GM21515 (cell line): ENCODE results near the gene CELSR1.
"Not testable (repeated sequence)": the region's sequence is repeated elsewhere in the genome, so short reads cannot be mapped to it uniquely, and the experiment has no call there.

Source experiments
- ATAC-seq: cut with Tn5 transposase; IDR thresholded peaks from one replicate; pipeline ENCODE4 v1.9.1; 2021; ENCODE audit not compliant: unreplicated experiment

The CELSR1 gene

DNA sequence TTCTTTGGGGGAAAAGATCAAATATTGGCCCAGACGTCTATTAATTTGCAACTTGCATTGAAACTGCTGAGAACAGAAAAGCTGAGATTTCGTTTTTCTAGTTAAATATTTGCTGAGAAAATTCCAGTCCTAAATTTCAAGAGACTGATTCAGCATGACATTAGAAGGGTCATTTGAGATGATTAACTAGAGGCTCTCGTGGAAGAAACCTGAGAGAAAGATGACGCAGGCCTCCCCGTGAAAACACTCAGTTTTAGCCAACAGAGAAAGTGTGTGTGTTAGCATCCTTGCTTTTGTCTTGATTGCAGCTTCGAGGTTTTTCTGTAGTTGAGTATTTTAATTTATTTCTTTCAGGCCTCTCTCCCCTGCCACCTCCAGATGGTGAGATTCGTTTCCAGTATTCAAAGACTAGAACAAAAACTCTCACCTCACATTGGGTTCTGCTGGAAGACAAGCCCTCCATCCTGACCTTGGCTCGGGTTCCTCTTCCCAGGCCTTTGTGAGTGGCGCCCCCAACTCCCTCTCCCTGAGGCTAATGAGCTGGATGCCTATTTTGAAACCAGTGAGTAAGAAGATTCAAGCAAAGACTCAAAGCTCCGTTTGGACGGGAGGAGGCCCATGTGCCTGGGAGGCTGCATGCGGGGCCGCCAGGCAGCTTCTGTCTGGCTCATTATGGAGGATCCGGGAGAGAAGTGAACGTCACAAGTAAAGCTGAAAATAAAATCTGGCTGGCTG lies 52.4 kb downstream of the CELSR1 start:
- ATAC-seq: no peak

DNA sequence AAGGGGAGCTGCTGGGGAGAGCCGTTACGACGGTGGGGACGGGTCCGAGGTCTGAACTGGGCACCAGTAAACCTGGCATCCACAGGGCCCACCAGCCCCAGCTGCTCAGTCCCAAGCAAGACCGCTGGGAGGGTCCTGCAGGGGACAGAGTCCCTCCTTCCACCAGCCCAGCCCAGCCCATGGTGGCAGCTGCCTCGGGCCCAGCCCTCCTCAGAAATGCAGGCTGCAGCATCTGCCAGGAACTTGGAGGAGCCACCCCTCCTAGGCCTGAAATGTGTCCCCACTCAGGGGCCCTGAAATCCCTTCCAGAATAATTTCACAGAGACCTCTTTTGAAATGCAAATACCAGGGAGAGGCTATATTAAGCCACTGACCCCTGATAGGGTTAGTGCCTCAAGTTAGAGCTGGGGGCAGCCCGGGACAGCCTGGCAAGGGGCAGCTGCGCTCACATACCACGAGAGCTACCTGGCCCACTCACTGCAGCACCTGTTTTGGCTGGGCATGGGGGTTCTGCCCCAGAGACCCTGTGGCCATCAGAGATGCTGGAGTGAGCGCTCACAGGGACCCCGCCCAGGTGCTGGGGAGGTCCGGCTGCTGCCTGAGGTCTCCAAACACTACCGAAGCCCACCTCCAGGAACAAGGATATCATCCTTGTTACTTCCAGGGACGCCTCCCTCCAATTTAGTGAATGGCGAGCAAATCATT lies 53.1 kb downstream of the CELSR1 start:
- ATAC-seq: no peak

DNA sequence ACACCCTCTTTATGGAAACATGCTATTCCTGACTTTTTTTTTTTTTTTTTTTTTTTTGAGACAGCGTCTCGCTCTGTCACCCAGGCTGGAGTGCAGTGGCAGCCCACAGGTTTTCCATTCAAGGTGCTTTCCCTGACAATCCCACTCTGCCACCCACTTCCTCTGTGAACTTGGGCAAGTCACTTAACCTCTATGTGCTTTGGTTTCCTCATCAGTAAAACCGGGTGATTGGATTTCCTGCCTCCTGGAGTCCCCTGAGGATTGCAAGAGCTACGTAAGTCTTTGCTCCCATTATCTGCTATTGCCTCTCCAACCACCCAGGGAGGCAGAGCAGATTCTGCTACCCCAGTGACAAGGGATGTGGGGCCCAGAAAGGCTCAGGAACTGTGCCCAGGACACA lies 54.1 kb downstream of the CELSR1 start:
- ATAC-seq: no peak

DNA sequence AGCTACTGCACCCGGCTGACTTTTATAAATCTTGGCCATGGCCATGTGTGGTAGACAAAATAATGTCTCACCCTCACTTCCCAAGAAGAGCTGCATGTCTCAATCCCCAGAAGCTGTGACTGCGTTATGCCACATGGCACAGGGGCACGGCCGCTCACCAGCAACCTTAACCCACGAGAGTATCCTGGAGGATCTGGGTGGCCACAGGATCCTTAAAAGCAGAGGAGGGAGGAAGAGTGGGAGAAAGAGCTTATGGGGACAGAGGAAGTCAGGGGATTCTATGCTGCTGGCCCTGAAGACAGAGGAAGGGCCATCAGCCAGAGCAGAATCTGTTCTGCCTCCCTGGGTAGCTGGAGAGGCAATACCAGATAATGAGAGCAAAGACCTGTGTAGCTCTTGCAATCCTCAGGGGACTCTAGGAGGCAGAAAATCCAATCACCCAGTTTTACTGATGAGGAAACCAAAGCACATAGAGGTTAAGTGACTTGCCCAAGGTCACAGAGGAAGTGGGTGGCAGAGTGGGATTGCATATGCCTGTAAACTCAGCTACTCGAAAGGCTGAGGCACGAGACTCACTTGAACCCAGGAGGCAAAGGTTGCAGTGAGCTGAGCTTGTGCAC lies 55.3 kb downstream of the CELSR1 start:
- ATAC-seq: no peak

DNA sequence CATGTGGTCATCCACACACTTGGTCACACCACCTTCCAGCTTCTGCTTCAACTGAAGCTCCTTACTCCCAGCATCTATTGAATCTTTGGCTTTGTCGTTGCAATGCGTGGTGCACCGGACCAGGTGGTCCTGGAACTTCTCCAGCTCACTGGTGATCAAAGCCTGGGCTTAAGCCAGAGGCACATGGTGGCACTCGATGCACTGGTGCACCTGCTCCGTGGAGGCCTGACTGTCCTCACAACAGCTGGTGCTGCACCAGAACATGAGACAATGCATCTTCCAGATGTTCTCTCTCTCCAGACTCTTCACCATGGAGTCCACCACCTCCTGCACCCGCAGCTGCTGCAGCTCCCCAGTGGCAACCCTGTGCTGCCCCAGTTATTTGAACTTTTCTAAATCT lies 56.0 kb downstream of the CELSR1 start:
- no peak for ATAC-seq

DNA sequence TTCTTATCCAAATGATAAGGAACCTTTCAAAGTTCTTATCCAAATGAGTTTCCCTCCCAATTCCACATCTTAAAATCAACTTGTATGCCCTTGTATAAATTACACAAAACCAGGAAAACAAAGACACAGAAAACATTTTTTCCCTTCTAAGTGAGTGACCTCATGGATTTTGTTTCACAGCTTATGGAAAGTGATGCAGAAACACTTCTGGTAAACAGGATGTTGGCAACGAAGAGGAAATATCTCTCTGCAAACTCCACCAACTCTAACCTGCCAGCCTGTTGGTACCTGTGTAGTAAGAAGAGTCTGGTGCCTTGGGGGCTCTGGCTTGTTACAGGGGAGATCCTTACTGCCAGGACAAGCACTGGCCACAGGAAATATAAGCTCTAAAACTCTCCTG lies 57.0 kb downstream of the CELSR1 start:
- ATAC-seq: no peak

DNA sequence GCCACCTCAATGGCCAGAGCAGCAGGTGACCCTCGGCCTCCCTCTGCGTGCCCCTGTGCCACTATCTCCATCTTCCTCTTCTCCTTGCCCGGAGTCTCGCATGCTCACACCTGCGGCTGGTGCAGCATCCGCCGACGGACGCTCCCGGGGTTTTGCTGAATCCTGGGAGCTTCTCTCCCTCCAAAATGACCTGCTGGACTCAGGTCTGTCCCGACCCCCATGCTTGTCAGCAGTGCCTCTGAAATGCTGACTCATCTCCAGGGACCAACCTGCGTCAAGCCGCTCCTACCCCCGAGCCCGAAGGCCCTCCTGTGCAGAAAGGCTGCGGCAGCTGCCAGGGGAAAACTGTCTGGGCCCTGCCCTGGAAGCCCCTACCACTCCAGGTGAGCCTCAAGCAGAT lies 58.4 kb downstream of the CELSR1 start:
- ATAC-seq: no peak

DNA sequence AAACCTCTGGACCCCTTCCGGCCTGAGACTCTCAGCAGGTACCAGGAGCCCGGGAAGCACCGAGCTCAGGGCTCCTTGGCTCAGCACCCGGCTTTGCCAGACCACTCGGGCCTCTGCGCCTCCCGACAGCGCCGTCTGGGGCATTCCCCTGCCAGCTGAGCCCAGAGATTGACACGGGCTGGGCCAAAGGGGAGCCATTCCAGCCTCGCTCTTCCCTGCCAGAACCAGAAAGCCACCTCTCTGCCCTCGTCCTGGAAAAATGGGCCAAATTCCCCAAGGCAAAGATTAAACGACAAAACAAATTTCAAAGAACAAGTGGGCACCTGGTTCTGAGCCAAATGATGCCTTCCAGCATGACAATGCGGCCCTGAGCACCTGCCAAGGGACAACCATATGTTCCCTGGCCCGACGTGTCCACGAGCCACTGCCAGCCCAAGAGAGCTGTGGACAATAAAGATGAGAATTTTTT lies 59.3 kb downstream of the CELSR1 start:
- no peak for ATAC-seq

DNA sequence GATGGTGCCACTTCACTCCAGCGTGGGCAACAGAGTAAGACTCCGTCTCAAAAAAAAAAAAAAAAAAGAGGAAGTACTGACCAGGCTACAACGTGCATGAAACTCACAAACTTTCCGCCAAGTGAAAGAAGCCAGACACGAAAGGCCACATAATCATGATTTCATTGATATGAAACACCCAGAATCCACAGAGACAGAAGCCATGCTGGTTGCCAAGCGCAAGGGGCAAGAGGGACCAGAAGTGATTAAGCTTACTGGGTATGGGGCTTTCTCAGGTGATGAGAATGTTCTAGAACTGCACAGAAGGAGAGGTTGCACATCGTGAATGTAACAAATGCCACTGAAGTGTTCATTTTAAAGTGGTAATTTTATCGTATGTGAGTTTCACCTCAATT lies 60.9 kb downstream of the CELSR1 start:
- ATAC-seq: no peak

DNA sequence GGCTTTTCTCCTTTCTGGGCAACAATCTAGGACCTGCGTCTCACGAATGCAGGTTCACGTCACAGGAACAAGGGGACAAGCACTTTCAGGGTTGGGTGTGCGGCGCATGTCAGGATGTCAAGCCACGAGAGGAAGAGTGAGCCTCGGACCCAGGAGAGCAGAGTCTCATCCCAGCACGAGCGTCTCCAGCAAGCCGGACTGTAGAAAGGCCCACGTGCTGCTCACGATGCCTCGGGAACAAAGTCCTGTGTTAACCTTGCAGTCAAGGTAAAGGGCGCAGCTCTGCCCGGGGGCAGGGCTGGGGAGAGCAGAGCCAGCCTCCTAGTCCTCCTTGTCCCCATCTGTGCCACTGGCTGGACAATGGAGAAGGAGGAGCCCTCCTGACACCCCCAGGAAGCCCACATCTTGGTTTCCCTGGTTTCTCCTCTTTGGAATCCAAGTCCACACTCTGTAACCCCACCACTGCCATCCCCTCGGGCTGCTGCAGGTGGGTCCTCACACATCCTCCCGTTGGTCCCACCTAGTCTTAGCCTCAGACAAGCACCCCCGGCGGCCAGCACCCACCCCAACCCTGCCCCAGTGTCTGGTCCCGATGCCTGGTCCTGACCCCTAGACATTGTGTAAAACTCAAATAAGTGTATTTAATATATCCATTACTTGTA lies 63.4 kb downstream of the CELSR1 start:
- ATAC-seq: no peak

DNA sequence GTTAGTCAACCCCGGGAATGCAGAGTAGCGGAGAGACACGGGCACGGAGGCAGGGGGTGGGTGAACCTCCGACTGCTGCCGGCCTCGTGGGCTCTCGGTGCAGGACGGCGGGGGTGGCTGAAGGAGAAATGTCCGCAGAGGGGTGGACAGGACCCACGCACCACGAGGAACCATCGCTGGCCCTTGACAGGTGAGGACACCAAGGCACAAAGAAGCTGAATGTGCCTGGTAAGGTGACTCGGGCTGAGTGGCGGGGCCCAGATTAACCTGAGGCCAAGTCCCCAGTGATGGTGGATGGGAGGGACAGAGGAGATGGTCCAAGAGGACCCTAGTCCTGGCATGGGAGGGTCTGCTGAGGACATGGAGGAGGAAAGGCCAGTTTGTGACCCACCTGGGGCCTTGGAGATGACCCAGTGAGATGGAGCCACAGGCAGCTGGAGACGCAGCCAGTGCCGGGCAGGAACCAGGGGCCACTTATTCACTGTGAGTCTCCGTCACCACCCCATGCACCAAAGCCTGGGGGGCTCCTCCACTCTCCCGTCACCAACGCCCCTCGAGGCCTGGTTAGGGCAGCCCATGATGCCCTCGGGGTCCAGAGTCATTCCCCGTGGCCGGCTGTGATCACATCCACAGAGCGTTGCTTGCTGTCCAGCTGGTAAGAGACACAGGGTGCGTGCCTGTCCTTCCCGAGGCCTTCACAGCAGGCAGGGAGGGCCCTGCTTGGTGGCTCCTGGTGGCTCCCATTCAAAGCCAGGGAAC lies 64.2 kb downstream of the CELSR1 start:
- no peak for ATAC-seq

DNA sequence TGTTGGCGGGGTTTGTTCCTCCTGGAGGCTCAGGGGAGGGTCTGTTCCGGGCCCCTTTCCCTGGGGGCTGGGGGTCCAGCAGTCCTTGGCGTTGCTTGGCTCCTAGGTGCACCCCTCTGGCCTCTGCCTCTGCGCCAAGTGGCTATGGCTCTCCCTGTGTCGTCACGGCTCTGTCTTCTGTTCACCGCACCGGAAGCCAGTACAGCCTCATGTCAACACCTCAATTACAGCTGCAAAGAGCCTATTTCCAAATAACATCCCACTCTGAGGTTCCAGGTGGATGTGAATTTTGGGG lies 64.8 kb downstream of the CELSR1 start:
- no peak for ATAC-seq

DNA sequence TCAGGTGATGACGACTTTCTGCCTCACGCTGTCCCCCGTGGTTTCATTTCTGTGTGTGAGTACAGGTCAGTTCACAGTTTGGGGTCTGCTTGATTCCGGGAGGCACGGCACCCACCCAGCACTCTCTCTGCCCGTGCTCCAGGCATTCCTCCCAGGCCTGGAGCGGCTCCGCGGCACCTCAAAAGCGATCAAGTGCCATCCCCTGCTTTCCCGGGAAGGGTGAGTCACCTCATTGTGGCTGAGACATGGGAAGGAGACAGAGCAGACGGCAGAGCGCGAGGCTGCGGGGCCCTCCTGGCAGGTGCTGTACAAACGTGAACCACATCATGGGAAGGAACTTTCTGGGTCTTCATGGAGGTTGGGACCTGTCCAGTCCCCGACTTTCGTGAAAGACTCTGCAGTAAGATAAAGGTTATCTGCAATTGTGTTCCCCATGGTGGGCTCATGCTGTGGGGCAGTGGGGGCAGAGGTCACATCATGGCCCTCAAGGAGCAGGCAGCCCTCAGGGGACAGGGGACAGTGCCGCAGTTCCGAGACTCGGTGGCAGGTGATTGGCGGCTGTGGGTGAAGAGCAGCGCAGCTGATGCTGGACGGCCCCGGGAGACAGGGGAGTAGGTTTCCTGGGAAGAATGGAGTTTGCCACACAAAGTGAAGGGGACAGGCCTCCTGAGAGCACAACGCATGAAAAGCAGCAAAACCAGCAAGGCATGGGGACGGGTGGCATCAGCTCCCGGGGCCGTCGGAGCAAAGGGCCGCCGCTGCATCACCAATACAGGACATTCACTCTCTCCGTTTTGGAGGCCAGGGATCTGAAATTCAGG lies 65.3 kb downstream of the CELSR1 start:
- no peak for ATAC-seq

DNA sequence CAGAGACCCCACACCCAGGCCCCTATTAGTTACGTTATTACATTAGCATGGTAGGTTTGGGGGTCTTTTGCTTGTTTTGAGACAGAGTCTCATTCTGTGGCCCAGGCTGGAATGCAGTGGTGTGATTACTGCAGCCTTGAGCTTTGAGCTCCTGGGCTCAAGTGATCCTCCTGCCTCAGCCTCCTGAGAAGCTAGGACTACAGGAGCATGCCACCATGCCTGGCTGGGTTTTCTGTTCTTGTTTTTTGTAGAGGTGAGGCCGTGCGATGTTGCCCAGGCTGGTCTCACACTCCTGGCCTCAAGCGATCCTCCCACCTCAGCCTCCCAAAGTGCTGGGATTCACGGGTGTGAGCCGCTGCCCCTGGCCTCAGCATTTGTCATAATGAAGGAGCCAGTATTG lies 66.1 kb downstream of the CELSR1 start:
- ATAC-seq: not testable (repeated sequence)

DNA sequence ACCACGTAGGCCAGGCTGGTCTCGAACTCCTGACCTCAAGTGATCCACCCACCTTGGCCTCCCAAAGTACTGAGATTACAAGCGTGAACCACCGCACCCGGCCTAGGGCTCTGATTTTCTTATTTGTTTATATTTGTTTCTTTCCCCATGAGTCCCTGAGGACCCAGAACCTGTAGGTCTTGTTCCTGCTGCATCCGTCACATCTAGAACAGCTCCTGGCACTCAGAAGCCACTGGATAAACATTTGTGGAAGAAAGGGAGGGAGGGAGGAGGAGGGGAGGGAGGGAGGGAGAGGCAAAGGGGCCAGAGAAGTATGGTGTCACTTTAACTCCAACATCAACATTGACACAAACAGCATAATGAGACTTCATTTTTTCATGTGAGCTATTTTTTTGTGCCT lies 67.7 kb downstream of the CELSR1 start:
- no peak for ATAC-seq

DNA sequence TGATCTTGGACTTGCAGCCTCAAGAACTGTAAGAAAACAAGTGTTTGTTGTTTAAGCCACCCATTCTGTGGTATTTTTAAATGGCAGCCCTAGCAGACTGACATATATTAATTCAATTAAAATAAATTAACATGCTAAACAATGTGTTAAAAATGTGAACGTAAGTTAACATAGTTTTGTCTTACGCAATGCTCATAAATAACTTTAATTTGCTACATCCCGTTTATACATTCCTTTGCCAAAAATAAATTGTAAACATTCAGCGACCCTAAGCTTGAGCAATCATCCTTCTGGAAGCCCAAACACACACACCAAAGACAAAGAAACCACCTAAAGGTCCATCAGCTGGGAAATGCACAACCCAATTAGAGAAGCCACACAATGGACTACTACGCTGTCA lies 70.4 kb downstream of the CELSR1 start:
- ATAC-seq: no peak

DNA sequence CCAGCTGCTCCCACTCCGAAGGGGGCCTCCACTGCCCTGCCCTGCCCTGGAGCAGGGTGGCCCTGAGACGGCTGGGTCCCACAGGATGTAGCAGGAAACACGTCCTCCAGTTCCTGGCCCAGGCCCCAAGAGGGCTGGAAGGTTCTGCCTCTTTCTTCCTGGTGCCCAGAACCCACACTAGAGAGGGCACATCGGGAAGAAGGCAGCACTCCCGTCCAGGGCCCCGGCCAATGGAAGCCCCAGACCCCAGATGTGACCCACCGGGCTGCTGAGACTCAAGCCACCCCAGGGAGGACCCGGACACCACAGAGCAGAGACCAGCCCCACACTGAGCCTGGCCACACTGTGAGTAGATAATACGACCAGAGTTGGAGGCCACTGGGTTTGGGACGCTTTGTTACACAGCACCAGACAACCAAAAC lies 71.2 kb downstream of the CELSR1 start:
- no peak for ATAC-seq

DNA sequence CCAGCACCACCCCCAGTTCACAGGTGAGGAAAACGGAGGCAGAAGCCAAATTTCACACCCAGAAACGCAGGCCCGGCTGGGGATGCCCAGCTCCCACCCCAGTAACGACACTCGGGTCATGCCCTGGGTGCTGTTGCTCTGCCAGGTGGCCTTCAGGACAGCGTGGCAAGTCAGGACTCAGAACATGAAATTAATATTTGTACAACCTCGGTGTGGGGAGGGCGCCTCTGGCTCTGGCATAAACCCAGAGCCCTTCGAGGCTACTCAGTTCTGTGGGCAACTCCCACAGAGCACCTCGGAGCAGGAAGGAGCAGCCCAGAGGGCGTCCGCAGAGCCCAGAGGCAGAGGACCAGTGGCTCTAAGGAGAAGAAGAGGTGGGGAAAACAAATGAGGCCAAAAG lies 71.6 kb downstream of the CELSR1 start:
- no peak for ATAC-seq

DNA sequence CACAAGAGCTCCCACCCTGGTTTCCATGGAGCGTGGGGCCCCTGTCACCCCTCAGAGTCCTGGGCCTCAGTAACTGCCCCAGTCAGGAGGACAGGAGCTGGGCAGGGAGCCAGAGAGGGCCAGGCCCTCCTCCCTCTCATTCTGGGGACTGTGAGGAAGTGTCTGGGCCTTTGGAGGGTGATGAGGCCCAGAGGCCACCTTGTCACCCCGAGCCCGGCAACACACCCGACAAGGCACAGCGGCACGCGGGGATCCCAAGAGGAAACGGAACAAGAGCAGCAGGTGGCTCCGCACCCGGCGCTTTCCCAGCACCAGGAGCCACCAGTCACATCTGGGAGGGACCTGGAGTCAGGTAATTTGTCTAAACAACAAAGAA lies 72.1 kb downstream of the CELSR1 start:
- no peak for ATAC-seq

DNA sequence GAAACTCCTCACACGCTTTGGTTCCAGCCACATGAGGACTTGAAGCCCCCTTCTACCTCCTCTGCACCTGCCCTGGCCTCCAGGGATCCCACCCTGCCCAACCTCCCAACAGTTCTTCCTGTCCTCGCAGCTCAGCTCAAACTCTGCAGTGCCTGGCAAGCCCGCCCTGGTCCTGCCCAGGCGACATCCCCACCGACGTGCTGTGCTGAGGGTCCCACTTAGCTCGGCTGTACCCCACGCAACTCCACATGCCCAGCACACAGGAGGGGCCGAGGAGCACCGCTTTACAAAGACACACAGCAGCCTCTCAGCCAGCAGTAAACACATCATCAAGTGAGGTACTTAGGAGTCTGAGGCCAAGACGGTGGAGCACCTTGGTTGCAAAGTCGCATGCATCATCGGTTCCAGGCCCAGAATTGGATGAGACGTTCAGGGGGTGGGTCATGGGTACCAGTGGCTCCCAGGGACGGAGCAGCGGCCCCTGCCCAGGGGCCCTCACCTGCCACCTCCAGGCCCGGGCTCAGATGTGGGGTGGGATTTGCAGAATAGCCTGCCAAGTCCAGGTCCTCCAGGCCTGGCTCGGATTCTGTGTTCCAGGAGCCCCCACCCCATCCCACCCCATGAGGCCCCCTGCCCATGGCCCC lies 72.6 kb downstream of the CELSR1 start:
- ATAC-seq: no peak
